MM.1S (cell line): ENCODE data around the gene MTNR1B.

Source experiments
- CTCF ChIP-seq: fragments of 300-600 bp; sonication (generic); IDR thresholded peaks from 2 replicates; pipeline ENCODE4 v1.5.1; 2016; ENCODE audit warnings: antibody characterized with exemption, low read length, mixed read lengths
- EZH2 ChIP-seq: fragments of 300-600 bp; sonication (generic); optimal IDR thresholded peaks from 2 replicates; pipeline ENCODE3; 2017; ENCODE audit warnings: low read depth, mild to moderate bottlenecking, antibody characterized with exemption, low read length, mixed read lengths

DNA sequence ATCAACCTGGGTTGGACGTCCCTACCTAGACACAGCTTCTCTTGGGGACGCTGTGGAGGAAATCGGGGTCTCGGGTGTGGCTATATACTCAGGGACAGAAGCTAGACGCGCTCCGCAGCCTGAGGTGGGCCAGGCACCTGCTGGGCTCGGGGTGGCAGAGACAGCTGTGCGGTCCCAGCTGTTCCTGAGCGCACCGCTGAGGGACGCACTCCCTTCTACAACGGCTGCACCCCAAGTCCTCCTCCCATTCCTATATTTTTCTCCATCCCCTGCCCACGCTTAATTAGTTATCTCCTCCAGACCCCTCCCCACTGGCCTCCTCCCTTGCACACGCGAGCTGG is 188 bp upstream of the MTNR1B start:
- TF ChIP-seq CTCF (no peak), EZH2 (no peak)
